Spleen (tissue), 11 donors: Measurements from ENCODE around the gene RAI14. TPM values are rescaled to one million over a fixed set of nuclear protein-coding genes. Genes with fewer than 3 reads are reported as not detected.
A peak's percentile ranks its signal among the peaks of the same experiment; 100 is the strongest.

Source experiments
- DNase-seq: peaks from one replicate; pipeline ENCODE4 v3.0.0-alpha.2; 2020
- H3K27ac ChIP-seq, 8 donors: fragments of 200-600 bp; sonication (generic) in 7 of 8; 1 replicate in 4 of 8; 2 replicates in 4 of 8; pipeline versions ENCODE4 v1.5.0 to v1.8.0; 2016 to 2021; ENCODE audit warnings: inconsistent platforms in 4 of 8, mild to moderate bottlenecking in 4 of 8, moderate library complexity in 1 of 8
- H3K27me3 ChIP-seq, 7 donors: fragments of 200-600 bp; sonication (generic) in 6 of 7; replicated peaks in 1 of 7; 1 replicate in 4 of 7; 2 replicates in 3 of 7; pipeline versions ENCODE4 v1.5.0 to v1.8.0; 2016 to 2021; ENCODE audit warnings: inconsistent platforms in 3 of 7, mild to moderate bottlenecking in 1 of 7
- H3K36me3 ChIP-seq, 6 donors: fragments of 200-600 bp; sonication (generic) in 5 of 6; 1 replicate in 4 of 6; 2 replicates in 2 of 6; pipeline versions ENCODE4 v1.5.0 to v1.8.0; 2016 to 2021; ENCODE audit warnings: inconsistent platforms in 2 of 6
- H3K4me1 ChIP-seq, 6 donors: fragments of 200-600 bp; sonication (generic) in 5 of 6; 1 replicate in 3 of 6; 2 replicates in 3 of 6; pipeline versions ENCODE4 v1.5.0 to v1.8.0; 2016 to 2021; ENCODE audit warnings: inconsistent platforms in 3 of 6
- H3K4me3 ChIP-seq, 8 donors: fragments of 200-600 bp; sonication (generic) in 7 of 8; 1 replicate in 4 of 8; 2 replicates in 4 of 8; pipeline versions ENCODE4 v1.5.0 to v1.8.0; 2016 to 2021; ENCODE audit warnings: inconsistent platforms in 4 of 8, mild to moderate bottlenecking in 4 of 8, moderate library complexity in 2 of 8
- H3K9me3 ChIP-seq, 8 donors: fragments of 200-600 bp; sonication (generic) in 7 of 8; 1 replicate in 4 of 8; 2 replicates in 4 of 8; pipeline versions ENCODE4 v1.5.0 to v1.8.0; 2016 to 2021; ENCODE audit warnings: inconsistent platforms in 4 of 8
- CTCF ChIP-seq, 11 experiments: fragments of 200-600 bp in 7 of 11; fragments of 450-650 bp in 4 of 11; sonication (generic) in 4 of 11; IDR thresholded peaks in 8 of 11; conservative IDR thresholded peaks in 3 of 11; 1 replicate in 7 of 11; 2 replicates in 4 of 11; pipeline versions ENCODE4 v1.4.0 to v1.8.0; 2016 to 2021; ENCODE audit warnings: antibody characterized with exemption in 11 of 11, inconsistent platforms in 4 of 11, mild to moderate bottlenecking in 1 of 11
- POLR2A ChIP-seq, 3 donors: fragments of 450-650 bp; IDR thresholded peaks; one replicate each; pipeline ENCODE4 v1.5.1; 2017; ENCODE audit warnings: antibody characterized with exemption in 3 of 3, mild to moderate bottlenecking in 1 of 3
- POLR2AphosphoS5 ChIP-seq, 3 donors: sonication (generic); formaldehyde crosslinking; IDR thresholded peaks; one replicate each; pipeline ENCODE4 v1.5.1; 2017; ENCODE audit warnings: antibody characterized with exemption in 3 of 3
- WGBS, 5 donors: extraction: QIAGEN DNeasy Blood & Tissue Kit in 3 of 5; methylation state at CpG; one replicate each; pipeline versions ENCODE4 v1.1.5 to v1.1.7; 2013 to 2018; 5-methylcytosine and 5-hydroxymethylcytosine counted together
- intact Hi-C: fragments of 100-400 bp; cut with DNase I; formaldehyde crosslinking; loops from one replicate; pipeline ENCODE4 v1.15.0; 2023; ENCODE audit warnings: low total_unique reads
- polyA plus RNA-seq, 3 donors: library from polyadenylated mRNA; stranded (reverse); fragments of 200-250 nt; gene quantifications; one replicate each; pipeline ENCODE4 v1.2.1, GENCODE V29; 2013
- total RNA-seq, 7 donors: library from RNA; depleted of rRNA in 3 of 7; stranded (reverse); fragments of >200 nt in 3 of 7; fragmentation: NEBNext Ultra II Directional in 4 of 7; extraction: Animal tissue kit (Norgen Biotek cat#: 25700) in 4 of 7; gene quantifications; one replicate each; pipeline versions ENCODE4 v1.1.0 to v1.2.1, GENCODE V29; 2016 to 2021
- donor health status: healthy with polysubstance abuse.
- donor health status: DM: no; HTN: no; CAD: no; lungs with moderate emphysema.
- donor health status: DM: no; HTN: no; CAD: no.
- donor health status: Bipolar disorder and iron deficiency.
- donor health status: healthy.
- donor health status: DM: no; HTN: no; CAD: no.
- donor health status: DM: yes; HTN: yes; CAD: no.

The RAI14 gene
- total and polyA plus RNA-seq, 10 donors = 14.2 to 217 (median 116) TPM

GRCh38 chr5:34674187-34674586 lies 18.1 kb downstream of the RAI14 start:
- no peaks in the 10 kb centered on the region for H3K9me3 ChIP-seq
- 66 to 89% (median 84%) methylated on average over 3 of the region's 3 CpGs for WGBS, 5 donors
- no peak for DNase-seq
- no peaks in the 10 kb centered on the region for H3K36me3 ChIP-seq
- peaks cover 0 to 28% (median 11%) of the 10 kb centered on the region in 6 donors for H3K4me1 ChIP-seq
- H3K27me3 ChIP-seq = no peaks in the 10 kb centered on the region
- peak overlapping the region in 6 of 8 donors; percentile 24 to 70 (median 56) for H3K27ac ChIP-seq
- TF ChIP-seq POLR2A (IDR thresholded peaks at IDR 0.05) (no peak), POLR2AphosphoS5 (IDR thresholded peaks at IDR 0.05) (no peak), CTCF (IDR thresholded peaks at IDR 0.05 in 8 of 11, conservative IDR thresholded peaks at IDR 0.05 in 3 of 11) (no peak)
- intact Hi-C loops = no loop called here
- H3K4me3 ChIP-seq = no peak overlapping the region

- no peaks in the 10 kb centered on the region for H3K9me3 ChIP-seq
- intact Hi-C loops = no loop called here
- H3K27ac ChIP-seq = peak overlapping the region in 2 of 8 donors; percentile 28 to 66
- WGBS, 5 donors = 74 to 87% (median 82%) methylated on average over 3 of the region's 3 CpGs
- peaks cover 0 to 28% (median 8%) of the 10 kb centered on the region in 6 donors for H3K4me1 ChIP-seq
- no peaks in the 10 kb centered on the region for H3K27me3 ChIP-seq
- H3K4me3 ChIP-seq = no peak overlapping the region
- TF ChIP-seq POLR2AphosphoS5 (IDR thresholded peaks at IDR 0.05) (no peak), CTCF (IDR thresholded peaks at IDR 0.05 in 8 of 11, conservative IDR thresholded peaks at IDR 0.05 in 3 of 11) (no peak), POLR2A (IDR thresholded peaks at IDR 0.05) (no peak)
- DNase-seq = no peak
- H3K36me3 ChIP-seq = no peaks in the 10 kb centered on the region
Observed at GRCh38 chr5:34675857-34676256, 19.7 kb downstream of the RAI14 start.

- Histone ChIP-seq H3K4me1 (peaks cover 0 to 28% (median 8%) of the 10 kb centered on the region in 6 donors), H3K27me3 (no peaks in the 10 kb centered on the region), H3K27ac (peak overlapping the region in 1 of 8 donors; percentile 28), H3K9me3 (no peaks in the 10 kb centered on the region), H3K4me3 (no peak overlapping the region), H3K36me3 (no peaks in the 10 kb centered on the region)
- TF ChIP-seq POLR2AphosphoS5 (IDR thresholded peaks at IDR 0.05) (no peak), CTCF (IDR thresholded peaks at IDR 0.05 in 8 of 11, conservative IDR thresholded peaks at IDR 0.05 in 3 of 11) (no peak), POLR2A (IDR thresholded peaks at IDR 0.05) (no peak)
- 65 to 81% (median 80%) methylated on average over 4 of the region's 4 CpGs for WGBS, 5 donors
- DNase-seq = no peak
- intact Hi-C loops = no loop called here
Observed at GRCh38 chr5:34676416-34676815, 20.3 kb downstream of the RAI14 start.

GRCh38 chr5:34677428-34677827 lies 21.3 kb downstream of the RAI14 start:
- Histone ChIP-seq H3K9me3 (no peaks in the 10 kb centered on the region), H3K27me3 (no peaks in the 10 kb centered on the region), H3K4me3 (no peak overlapping the region), H3K4me1 (peaks cover 0 to 25% (median 8%) of the 10 kb centered on the region in 6 donors), H3K36me3 (no peaks in the 10 kb centered on the region), H3K27ac (no peak overlapping the region)
- DNase-seq = no peak
- TF ChIP-seq POLR2A (IDR thresholded peaks at IDR 0.05) (no peak), POLR2AphosphoS5 (IDR thresholded peaks at IDR 0.05) (no peak), CTCF (IDR thresholded peaks at IDR 0.05 in 8 of 11, conservative IDR thresholded peaks at IDR 0.05 in 3 of 11) (no peak)
- 88 to 97% (median 94%) methylated on average over 3 of the region's 3 CpGs for WGBS, 5 donors
- intact Hi-C loops = no loop called here
